Panc1 (cell line): ENCODE measurements around the gene CYP27B1. TPM values are rescaled to one million over a fixed set of nuclear protein-coding genes. Genes with fewer than 3 reads are reported as not detected.

Source experiments
- ATAC-seq: fragments of 200-7000 bp; cut with Tn5 transposase; 2 replicates; pipeline ENCODE4 v1.9.1; 2020; ENCODE audit warnings: mild to moderate bottlenecking, moderate library complexity
- BruUV-seq: library from RNA; stranded (reverse); fragments of 400-500 nt; replicated peaks from 2 replicates; lab custom pipeline; 2021; lab: Mats Ljungman, UMichigan
- CTCF ChIA-PET: fragments of 300-600 bp; sonication (Branson Sonifier 250); formaldehyde crosslinking; loops from one replicate; lab custom pipeline; 2022; ENCODE audit warnings: antibody characterized with exemption; lab: Charles Lee
- POLR2A ChIA-PET: fragments of 300-600 bp; sonication (Branson Sonifier 250); formaldehyde crosslinking; loops from one replicate; lab custom pipeline; 2022; ENCODE audit warnings: antibody characterized with exemption; lab: Charles Lee
- DNase-seq: peaks from one replicate; pipeline ENCODE4 v3.0.0-alpha.2; 2010; ENCODE audit warnings: low read depth, low spot score
- H3K27ac ChIP-seq: 2 replicates; pipeline ENCODE4 v1.5.1; 2011; ENCODE audit warnings: mild to moderate bottlenecking, low read length, inconsistent platforms
- H3K27me3 ChIP-seq: fragments of 200-500 bp; sonication (Bioruptor generic); 2 replicates; pipeline ENCODE4 v1.6.0; 2014; ENCODE audit warnings: low read length, inconsistent platforms; ENCODE audit not compliant: control insufficient read depth, insufficient read depth
- H3K36me3 ChIP-seq: fragments of 200-500 bp; sonication (Bioruptor generic); 2 replicates; pipeline ENCODE4 v1.5.1; 2014; ENCODE audit warnings: inconsistent platforms, mild to moderate bottlenecking, low read length, moderate library complexity; ENCODE audit not compliant: control insufficient read depth, insufficient read depth
- H3K4me1 ChIP-seq: 2 replicates; pipeline ENCODE4 v1.5.1; 2011; ENCODE audit warnings: inconsistent platforms, mild to moderate bottlenecking, low read length, moderate library complexity; ENCODE audit not compliant: control insufficient read depth, insufficient read depth
- H3K4me3 ChIP-seq, 2 experiments: 2 replicates each; pipeline ENCODE4 v1.5.1; 2011 to 2012; ENCODE audit warnings: low read depth in 2 of 2, low read length in 2 of 2, mild to moderate bottlenecking in 2 of 2, inconsistent platforms in 1 of 2, moderate library complexity in 1 of 2
- H3K9me3 ChIP-seq: fragments of 200-500 bp; sonication (Bioruptor generic); 2 replicates; pipeline ENCODE4 v1.5.1; 2014; ENCODE audit warnings: low read depth, mild to moderate bottlenecking, inconsistent platforms, low read length, moderate library complexity; ENCODE audit not compliant: control insufficient read depth, insufficient read depth
- CTCF ChIP-seq: fragments of 450-650 bp; IDR thresholded peaks from 2 replicates; pipeline ENCODE4 v1.5.1; 2017; ENCODE audit warnings: mild to moderate bottlenecking
- POLR2AphosphoS5 ChIP-seq: IDR thresholded peaks from 2 replicates; pipeline ENCODE4 v1.6.1; 2012; ENCODE audit warnings: mild to moderate bottlenecking, low read depth, low read length, moderate library complexity
- REST ChIP-seq, 2 experiments: IDR thresholded peaks; 2 replicates each; pipeline ENCODE4 v1.6.1; 2011 to 2012; ENCODE audit warnings: low read depth in 2 of 2, control low read depth in 1 of 2, low read length in 1 of 2, mild to moderate bottlenecking in 1 of 2, moderate library complexity in 1 of 2; ENCODE audit not compliant: insufficient read depth in 1 of 2
- SIN3A ChIP-seq: IDR thresholded peaks from 2 replicates; pipeline ENCODE4 v1.6.1; 2012; ENCODE audit warnings: low read depth, mild to moderate bottlenecking, low read length, moderate library complexity, borderline replicate concordance; ENCODE audit not compliant: insufficient read depth
- TCF7L2 ChIP-seq: IDR thresholded peaks from 2 replicates; pipeline ENCODE4 v1.6.1; 2011; ENCODE audit warnings: mild to moderate bottlenecking, low read depth, low read length, inconsistent platforms
- in situ Hi-C: cut with HindIII; loops from 2 replicates; pipeline ENCODE4 v1.10.0; 2016; ENCODE audit warnings: low sequenced_read_pairs, low pct_unique_long_range_greater_than_20kb
- intact Hi-C: fragments of 100-400 bp; cut with micrococcal nuclease; formaldehyde crosslinking; loops from one replicate; pipeline ENCODE4 v1.10.0; 2022; ENCODE audit not compliant: unreplicated experiment
- total RNA-seq: library from RNA; stranded (reverse); gene quantifications from one replicate; pipeline ENCODE4 v1.2.1, GENCODE V29; 2021; ENCODE audit not compliant: unreplicated experiment

CYP27B1 gene
- total RNA-seq, 1 experiment from 2014 or later: 4.0 TPM

GRCh38 chr12:57757771-57758170, 9.1 kb downstream of the CYP27B1 start:
- no peak overlapping the region for H3K4me3 ChIP-seq
- CTCF ChIA-PET: no interaction called here
- no peak overlapping the region for H3K27ac ChIP-seq
- no peak for ATAC-seq
- DNase-seq: no peak
- no peaks in the 10 kb centered on the region; the same call in 1 of the 2 replicates for H3K36me3 ChIP-seq
- in situ Hi-C loops: no loop called here
- peaks cover 5% of the 10 kb centered on the region; the same call in 1 of the 2 replicates for H3K4me1 ChIP-seq
- BruUV-seq: no TSS peak
- intact Hi-C loops: no loop called here
- no peak for TF ChIP-seq REST (IDR thresholded peaks at IDR 0.05; ENCODE audit: insufficient read depth in 1 of 2, low read depth in 2 of 2, low read length in 1 of 2)
- TF ChIP-seq POLR2AphosphoS5: no peak
- no peak for TF ChIP-seq SIN3A
- no peak for TF ChIP-seq TCF7L2
- TF ChIP-seq CTCF: no peak
- H3K9me3 ChIP-seq: no peaks in the 10 kb centered on the region
- peaks cover 9% of the 10 kb centered on the region for H3K27me3 ChIP-seq
- POLR2A ChIA-PET: no interaction called here

- no peak overlapping the region for H3K27ac ChIP-seq
- TF ChIP-seq CTCF (peak; percentile 98), TCF7L2 (no peak)
- peaks cover 9% of the 10 kb centered on the region for H3K27me3 ChIP-seq
- ATAC-seq: peak; percentile 64
- intact Hi-C loops (no loop called here), in situ Hi-C loops (no loop called here)
- no peak for DNase-seq
- peaks cover 3% of the 10 kb centered on the region; the same call in 1 of the 2 replicates for H3K36me3 ChIP-seq
- H3K4me3 ChIP-seq: peak overlapping the region; percentile 45 to 54
- H3K4me1 ChIP-seq: peaks cover 7% of the 10 kb centered on the region; the same call in 1 of the 2 replicates
- POLR2A ChIA-PET: interaction anchor here (0.5 kb wide), 1 partner anchor 14 kb away, joined by 12 read pairs; no protein-coding TSS in a partner anchor
- BruUV-seq: no TSS peak
- H3K9me3 ChIP-seq: no peaks in the 10 kb centered on the region
- CTCF ChIA-PET: interaction anchor here (0.5 to 1.2 kb wide), 7 partner anchors 9 to 1877 kb away, joined by 3 to 7 read pairs (median 4); partner anchors contain the start of gene CYP27B1
Observed at GRCh38 chr12:57756406-57757341, 10.2 kb downstream of the CYP27B1 start.
